ENCODE data around the gene NOCT. TPM values are rescaled to one million over a fixed set of nuclear protein-coding genes. Genes with fewer than 3 reads are reported as not detected.

Gene NOCT
- total and polyA plus RNA-seq, 2 of the 8 experiments (the other 6 are each of a cell fraction or from before 2014, with no cell fraction given): 10.4 to 45.5 TPM

DNA sequence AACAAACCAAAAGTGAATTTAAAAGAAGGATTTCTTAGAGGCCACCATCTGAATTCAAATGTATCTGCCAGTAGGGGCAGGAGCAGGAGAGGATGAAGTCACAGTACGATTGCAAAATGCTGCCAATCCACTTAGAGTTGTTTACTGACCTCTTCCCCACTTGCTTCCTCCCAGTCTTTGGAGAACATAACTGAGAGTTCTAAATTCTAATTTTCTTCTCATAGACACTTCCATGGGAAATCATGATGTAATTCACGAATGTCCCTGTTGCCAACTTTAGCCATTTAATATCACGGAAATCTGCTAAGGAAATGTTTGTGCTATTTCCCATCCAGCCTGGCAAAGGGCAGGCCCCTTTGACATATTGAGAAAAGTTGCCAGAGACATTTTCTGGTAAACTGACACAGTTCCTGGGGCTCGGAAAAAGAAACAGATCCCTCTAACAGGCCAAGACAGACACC is 33.6 kb upstream of the NOCT start:
- Histone ChIP-seq H3K4me1 (replicated peaks in 1 of 4; ENCODE audit: control insufficient read depth in 3 of 4, insufficient read depth in 4 of 4, low read length in 3 of 4) (peaks cover 0 to 21% (median 4%) of the 10 kb centered on the region in 4 experiments; a peak in 6 of 7 replicates), H3K4me2 (ENCODE audit: insufficient read depth in 1 of 2, low read depth in 2 of 2, low read length in 2 of 2) (no peak overlapping the region), H4K91ac (replicated peaks; ENCODE audit: insufficient read length, low read length) (no peak overlapping the region), H3K9me3 (ENCODE audit: insufficient read depth in 2 of 2, low read depth in 1 of 2, low read length in 1 of 2) (no peaks in the 10 kb centered on the region), H2BK5ac (ENCODE audit: low read depth, low read length) (no peak overlapping the region), H3K36me3 (ENCODE audit: control insufficient read depth in 2 of 4, insufficient read depth in 4 of 4, low read length in 3 of 4) (no peaks in the 10 kb centered on the region), H3K27me3 (replicated peaks in 1 of 4; ENCODE audit: control insufficient read depth in 3 of 4, extremely low read depth in 1 of 4, insufficient read depth in 3 of 4, low read length in 3 of 4) (no peaks in the 10 kb centered on the region), H4K8ac (ENCODE audit: extremely low read depth, insufficient read depth, low read length) (no peak overlapping the region), H3K79me2 (ENCODE audit: control insufficient read depth in 1 of 2, insufficient read depth in 2 of 2, low read length in 2 of 2) (no peaks in the 10 kb centered on the region), H3K18ac (ENCODE audit: extremely low read depth, low read length) (no peak overlapping the region), H2AK5ac (ENCODE audit: low read depth, low read length) (no peak overlapping the region), H3K4me3 (ENCODE audit: extremely low read depth in 1 of 4, insufficient read depth in 2 of 4, low read depth in 3 of 4, low read length in 4 of 4) (no peak overlapping the region), H2AFZ (ENCODE audit: low read length) (no peak overlapping the region), H3K79me1 (ENCODE audit: low read depth, low read length) (no peaks in the 10 kb centered on the region), H2BK20ac (ENCODE audit: low read length) (no peak overlapping the region), H2BK12ac (ENCODE audit: low read depth, low read length) (no peak overlapping the region), H3K14ac (ENCODE audit: insufficient read length) (no peak overlapping the region), H3K23ac (ENCODE audit: insufficient read length) (no peak overlapping the region), H2BK120ac (replicated peaks; ENCODE audit: low read depth, low read length) (no peak overlapping the region), H4K20me1 (replicated peaks in 1 of 2; ENCODE audit: control insufficient read depth in 1 of 2, insufficient read depth in 2 of 2, low read length in 2 of 2) (no peaks in the 10 kb centered on the region), H3K27ac (ENCODE audit: low read depth, low read length) (0 out of 2 replicates have a peak overlapping the region, but pooled peaks have one; percentile 18), H3K9ac (replicated peaks in 1 of 4; ENCODE audit: extremely low read depth in 1 of 4, low read depth in 3 of 4, low read length in 3 of 4) (no peak overlapping the region), H3K56ac (replicated peaks; ENCODE audit: insufficient read length, low read depth, low read length) (no peak overlapping the region), H2BK15ac (ENCODE audit: low read length) (no peak overlapping the region), H3K23me2 (ENCODE audit: low read depth, low read length) (no peaks in the 10 kb centered on the region), H3K4ac (replicated peaks; ENCODE audit: insufficient read length, low read depth, low read length) (no peak overlapping the region), H4K5ac (ENCODE audit: insufficient read length, low read depth, low read length) (no peak overlapping the region)
- WGBS, 2 experiments (ENCODE audit: extremely low coverage in 1 of 2, insufficient coverage in 1 of 2, insufficient read length in 1 of 2, insufficient replicate concordance in 2 of 2, low coverage in 1 of 2, low lambda C conversion rate in 2 of 2, missing lambda C conversion rate in 1 of 2): 74% methylated on average over 4 of the region's 4 CpGs; no CpG with 5 or more reads in 1 of the 2 experiments
- POLR2A ChIA-PET (ENCODE audit: partially characterized antibody): no interaction called here
- CTCF ChIA-PET (ENCODE audit: partially characterized antibody): no interaction called here
- FAIRE-seq (no peak), DNase-seq (ENCODE audit: low read depth in 1 of 2, low spot score in 2 of 2) (peak in 1 of 2 experiments; percentile 19)
- TF ChIP-seq SIN3A (conservative IDR thresholded peaks at IDR 0.05 in 1 of 2, IDR thresholded peaks at IDR 0.05 in 1 of 2; ENCODE audit: low read depth in 1 of 2, low read length in 2 of 2) (no peak), RAD21 (IDR thresholded peaks at IDR 0.05 in 1 of 2, conservative IDR thresholded peaks at IDR 0.05 in 1 of 2; ENCODE audit: low read depth in 2 of 2, low read length in 2 of 2) (peak; percentile 6 to 12; a peak in 2 of 4 replicates), POLR2A (IDR thresholded peaks at IDR 0.05; ENCODE audit: control extremely low read depth in 1 of 2, low read depth in 2 of 2, low read length in 2 of 2) (no peak), TBP (IDR thresholded peaks at IDR 0.05; ENCODE audit: low read depth, low read length) (no peak), CEBPB (IDR thresholded peaks at IDR 0.05; ENCODE audit: low read depth, low read length) (peak; percentile 70), GABPA (IDR thresholded peaks at IDR 0.05; ENCODE audit: borderline replicate concordance, insufficient read depth, low read length) (no peak), SP4 (IDR thresholded peaks at IDR 0.05; ENCODE audit: low read length) (no peak), KDM4A (IDR thresholded peaks at IDR 0.05; ENCODE audit: low read depth, low read length, severe bottlenecking) (no peak), TEAD4 (IDR thresholded peaks at IDR 0.05; ENCODE audit: low read depth, low read length) (no peak), RBBP5 (IDR thresholded peaks at IDR 0.05; ENCODE audit: borderline replicate concordance, low read depth, low read length) (no peak)
- TF ChIP-seq, protein P1, sequence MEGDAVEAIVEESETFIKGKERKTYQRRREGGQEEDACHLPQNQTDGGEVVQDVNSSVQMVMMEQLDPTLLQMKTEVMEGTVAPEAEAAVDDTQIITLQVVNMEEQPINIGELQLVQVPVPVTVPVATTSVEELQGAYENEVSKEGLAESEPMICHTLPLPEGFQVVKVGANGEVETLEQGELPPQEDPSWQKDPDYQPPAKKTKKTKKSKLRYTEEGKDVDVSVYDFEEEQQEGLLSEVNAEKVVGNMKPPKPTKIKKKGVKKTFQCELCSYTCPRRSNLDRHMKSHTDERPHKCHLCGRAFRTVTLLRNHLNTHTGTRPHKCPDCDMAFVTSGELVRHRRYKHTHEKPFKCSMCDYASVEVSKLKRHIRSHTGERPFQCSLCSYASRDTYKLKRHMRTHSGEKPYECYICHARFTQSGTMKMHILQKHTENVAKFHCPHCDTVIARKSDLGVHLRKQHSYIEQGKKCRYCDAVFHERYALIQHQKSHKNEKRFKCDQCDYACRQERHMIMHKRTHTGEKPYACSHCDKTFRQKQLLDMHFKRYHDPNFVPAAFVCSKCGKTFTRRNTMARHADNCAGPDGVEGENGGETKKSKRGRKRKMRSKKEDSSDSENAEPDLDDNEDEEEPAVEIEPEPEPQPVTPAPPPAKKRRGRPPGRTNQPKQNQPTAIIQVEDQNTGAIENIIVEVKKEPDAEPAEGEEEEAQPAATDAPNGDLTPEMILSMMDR (IDR thresholded peaks at IDR 0.05; ENCODE audit: control extremely low read depth in 1 of 3, insufficient read depth in 1 of 3, low read depth in 1 of 3, low read length in 3 of 3): peak in 1 of 3 experiments; percentile 18; a peak in 1 of 4 replicates

All from H1 (cell line).